Stimulated activated CD8-positive, alpha-beta memory T cell treated with anti-CD3 and anti-CD28 coated beads, Interleukin-15, amount 100 ng/mL, for 1 hour (primary cell): ENCODE measurements around the gene PCDHA9.
"Not testable (repeated sequence)": the region's sequence is repeated elsewhere in the genome, so short reads cannot be mapped to it uniquely, and the experiment has no call there.

Source experiments
- DNase-seq: peaks from one replicate; pipeline ENCODE4 v3.0.0-alpha.2; 2020; ENCODE audit warnings: low read depth

Gene PCDHA9

GRCh38 chr5:140835622-140836510 is 12.3 kb upstream of the PCDHA9 start:
- DNase-seq: no peak

GRCh38 chr5:140840978-140841962 is 6.9 kb upstream of the PCDHA9 start, which contains the start of gene PCDHA8:
Gene PCDHA8 (plus strand): TSS chr5:140841187. CDS start chr5:140841322, 135 bp downstream.
- no peak for DNase-seq

GRCh38 chr5:140842798-140843733 is 5.1 kb upstream of the PCDHA9 start:
- DNase-seq: no peak

GRCh38 chr5:140849831-140850634 is 1.9 kb downstream of the PCDHA9 start:
- not testable (repeated sequence) for DNase-seq

- DNase-seq: no peak
These were observed 7.8 kb downstream of the PCDHA9 start, which contains the start of gene PCDHA10 for GRCh38 chr5:140855772-140856674. Gene PCDHA10 (plus strand): TSS chr5:140855897. CDS start chr5:140856049, 152 bp downstream.

GRCh38 chr5:140857177-140857986 is 9.2 kb downstream of the PCDHA9 start:
- no peak for DNase-seq

- DNase-seq: no peak
These were observed 9.7 kb downstream of the PCDHA9 start for GRCh38 chr5:140857987-140858240.

- DNase-seq: no peak
These were observed 14.5 kb downstream of the PCDHA9 start for GRCh38 chr5:140862441-140863295.

- DNase-seq: no peak
These were observed 20.8 kb downstream of the PCDHA9 start, which contains the start of gene PCDHA11 for GRCh38 chr5:140868721-140869554. Gene PCDHA11 (plus strand): TSS chr5:140868957. CDS start chr5:140869104, 147 bp downstream.

- no peak for DNase-seq
These were observed 21.3 kb downstream of the PCDHA9 start for GRCh38 chr5:140869555-140869886.

- no peak for DNase-seq
These were observed 22.3 kb downstream of the PCDHA9 start for GRCh38 chr5:140870221-140871201.

GRCh38 chr5:140875085-140876065 is 27.2 kb downstream of the PCDHA9 start, which contains the start of gene PCDHA12:
Gene PCDHA12 (plus strand): TSS chr5:140875308. CDS start chr5:140875473, 165 bp downstream.
- DNase-seq: no peak

GRCh38 chr5:140876541-140877261 is 28.5 kb downstream of the PCDHA9 start:
- not testable (repeated sequence) for DNase-seq

- DNase-seq: no peak
These were observed 29.0 kb downstream of the PCDHA9 start for GRCh38 chr5:140877262-140877581.
